Neural crest cell (in vitro differentiated cells): Measurements from ENCODE around the gene COL4A1. TPM values are rescaled to one million over a fixed set of nuclear protein-coding genes. Genes with fewer than 3 reads are reported as not detected.

Experiments used
- DNase-seq: peaks from one replicate; pipeline ENCODE4 v3.0.0; 2021; ENCODE audit warnings: low read depth, mixed read lengths, low spot score
- H3K27ac Mint-ChIP-seq: one replicate; pipeline ENCODE4 v1.8.0; 2021; ENCODE audit warnings: mild to moderate bottlenecking, mixed read lengths; ENCODE audit not compliant: unreplicated experiment
- H3K27me3 Mint-ChIP-seq: 2 replicates; pipeline ENCODE4 v1.8.0; 2021; ENCODE audit warnings: low read depth, mild to moderate bottlenecking, mixed read lengths
- H3K36me3 Mint-ChIP-seq: 2 replicates; pipeline ENCODE4 v1.8.0; 2021; ENCODE audit warnings: low read depth, mild to moderate bottlenecking, mixed read lengths
- H3K4me1 Mint-ChIP-seq: 2 replicates; pipeline ENCODE4 v1.8.0; 2021; ENCODE audit warnings: mixed read lengths
- H3K4me3 Mint-ChIP-seq: one replicate; pipeline ENCODE4 v1.8.0; 2021; ENCODE audit warnings: mild to moderate bottlenecking, mixed read lengths
- H3K9me3 Mint-ChIP-seq: 2 replicates; pipeline ENCODE4 v1.8.0; 2021; ENCODE audit warnings: mixed read lengths
- total RNA-seq: library from RNA; stranded (reverse); gene quantifications from 2 replicates; pipeline ENCODE4 v1.2.1, GENCODE V29; 2021
- TF ChIP-seq, protein P1 (sequence below): fragments of 200-600 bp; sonication (generic); conservative IDR thresholded peaks from 2 replicates; pipeline ENCODE4 v1.5.0; 2021; ENCODE audit warnings: antibody characterized with exemption, mild to moderate bottlenecking

COL4A1 gene
- total RNA-seq, 1 donor from 2014 or later: 65.5 TPM

GRCh38 chr13:110211046-110211445, 95.9 kb downstream of the COL4A1 start:
- Mint-ChIP-seq H3K4me1 (peaks cover 5% of the 10 kb centered on the region), H3K27ac (no peak overlapping the region), H3K36me3 (no peaks in the 10 kb centered on the region), H3K27me3 (no peaks in the 10 kb centered on the region), H3K9me3 (no peaks in the 10 kb centered on the region), H3K4me3 (no peak overlapping the region)
- no peak for DNase-seq
- TF ChIP-seq, protein P1, sequence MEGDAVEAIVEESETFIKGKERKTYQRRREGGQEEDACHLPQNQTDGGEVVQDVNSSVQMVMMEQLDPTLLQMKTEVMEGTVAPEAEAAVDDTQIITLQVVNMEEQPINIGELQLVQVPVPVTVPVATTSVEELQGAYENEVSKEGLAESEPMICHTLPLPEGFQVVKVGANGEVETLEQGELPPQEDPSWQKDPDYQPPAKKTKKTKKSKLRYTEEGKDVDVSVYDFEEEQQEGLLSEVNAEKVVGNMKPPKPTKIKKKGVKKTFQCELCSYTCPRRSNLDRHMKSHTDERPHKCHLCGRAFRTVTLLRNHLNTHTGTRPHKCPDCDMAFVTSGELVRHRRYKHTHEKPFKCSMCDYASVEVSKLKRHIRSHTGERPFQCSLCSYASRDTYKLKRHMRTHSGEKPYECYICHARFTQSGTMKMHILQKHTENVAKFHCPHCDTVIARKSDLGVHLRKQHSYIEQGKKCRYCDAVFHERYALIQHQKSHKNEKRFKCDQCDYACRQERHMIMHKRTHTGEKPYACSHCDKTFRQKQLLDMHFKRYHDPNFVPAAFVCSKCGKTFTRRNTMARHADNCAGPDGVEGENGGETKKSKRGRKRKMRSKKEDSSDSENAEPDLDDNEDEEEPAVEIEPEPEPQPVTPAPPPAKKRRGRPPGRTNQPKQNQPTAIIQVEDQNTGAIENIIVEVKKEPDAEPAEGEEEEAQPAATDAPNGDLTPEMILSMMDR: no peak

GRCh38 chr13:110210604-110210985, 96.4 kb downstream of the COL4A1 start:
- no peak for DNase-seq
- Mint-ChIP-seq H3K27ac (no peak overlapping the region), H3K36me3 (no peaks in the 10 kb centered on the region), H3K4me3 (no peak overlapping the region), H3K27me3 (no peaks in the 10 kb centered on the region), H3K9me3 (no peaks in the 10 kb centered on the region), H3K4me1 (peaks cover under 1% of the 10 kb centered on the region)
- TF ChIP-seq, protein P1: no peak

DNA sequence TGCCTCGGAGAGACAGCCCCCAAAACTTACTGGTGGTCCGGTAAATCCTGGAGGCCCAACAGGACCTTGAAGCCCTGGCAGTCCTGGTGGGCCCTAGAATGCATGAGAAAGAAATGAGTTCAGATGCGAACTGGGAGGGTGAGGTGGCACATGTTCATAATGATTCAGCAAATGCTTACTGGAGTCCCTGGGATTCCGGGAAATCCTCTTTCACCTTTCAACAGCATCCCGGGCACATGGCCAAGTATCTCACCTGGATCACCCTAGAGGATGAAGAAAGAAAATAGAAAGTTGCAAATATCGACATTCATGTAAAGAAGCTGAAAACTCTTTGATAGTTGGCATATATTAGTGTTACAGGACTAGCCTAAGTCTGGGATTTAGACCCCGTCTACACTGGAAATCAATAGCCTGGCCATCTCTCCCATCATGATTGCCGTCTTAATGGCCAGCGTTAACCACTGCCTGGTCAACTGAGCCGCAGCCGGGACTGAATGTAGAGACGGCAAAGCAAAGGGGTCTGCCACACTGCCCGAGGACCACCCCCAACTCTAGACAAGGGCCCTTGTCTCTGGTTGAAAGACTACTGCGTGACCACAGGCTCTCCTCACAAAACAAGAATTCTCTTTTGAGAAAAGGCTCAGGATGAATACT, 96.9 kb downstream of the COL4A1 start:
- Mint-ChIP-seq H3K4me3 (no peak overlapping the region), H3K9me3 (no peaks in the 10 kb centered on the region), H3K27me3 (no peaks in the 10 kb centered on the region), H3K27ac (peak overlapping the region; percentile 27), H3K36me3 (no peaks in the 10 kb centered on the region), H3K4me1 (no peaks in the 10 kb centered on the region)
- no peak for DNase-seq
- TF ChIP-seq, protein P1: no peak

DNA sequence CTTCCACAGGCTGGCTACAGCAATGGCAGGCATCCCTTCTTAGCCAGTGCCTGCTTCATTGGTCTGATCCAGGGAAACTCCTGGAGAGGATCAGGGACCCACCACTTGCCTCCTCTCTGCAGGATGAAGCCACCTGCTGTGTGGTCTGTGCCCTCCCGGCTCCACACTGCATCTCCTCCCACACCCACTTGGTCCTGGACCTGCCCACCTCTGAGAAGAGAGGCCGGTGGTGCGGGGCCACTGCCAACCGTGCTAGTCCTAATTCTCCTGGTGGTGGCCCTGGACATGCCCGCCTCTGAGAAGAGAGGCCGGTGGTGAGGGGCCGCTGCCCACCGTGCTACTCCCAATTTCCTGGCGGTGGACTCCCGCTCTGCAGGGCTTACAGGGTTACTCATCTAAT, 98.8 kb downstream of the COL4A1 start:
- H3K27me3 Mint-ChIP-seq: no peaks in the 10 kb centered on the region
- no peaks in the 10 kb centered on the region for H3K36me3 Mint-ChIP-seq
- TF ChIP-seq, protein P1: no peak
- H3K4me3 Mint-ChIP-seq: no peak overlapping the region
- no peak overlapping the region for H3K27ac Mint-ChIP-seq
- no peaks in the 10 kb centered on the region for H3K9me3 Mint-ChIP-seq
- H3K4me1 Mint-ChIP-seq: no peaks in the 10 kb centered on the region
- DNase-seq: no peak

GRCh38 chr13:110206996-110207395, 100.0 kb downstream of the COL4A1 start:
- H3K36me3 Mint-ChIP-seq: no peaks in the 10 kb centered on the region
- H3K4me1 Mint-ChIP-seq: no peaks in the 10 kb centered on the region
- DNase-seq: no peak
- H3K27ac Mint-ChIP-seq: no peak overlapping the region
- TF ChIP-seq, protein P1: no peak
- H3K4me3 Mint-ChIP-seq: no peak overlapping the region
- no peaks in the 10 kb centered on the region for H3K9me3 Mint-ChIP-seq
- no peaks in the 10 kb centered on the region for H3K27me3 Mint-ChIP-seq
